ENCODE measurements around the gene LRRTM3.

- no peak for TF ChIP-seq EZH2phosphoT487 (IDR thresholded peaks at IDR 0.05; ENCODE audit: insufficient read depth, low read depth)
- no peak for TF ChIP-seq EZH2 (IDR thresholded peaks at IDR 0.05; ENCODE audit: insufficient read depth, poor library complexity, severe bottlenecking)
Observed at GRCh38 chr10:66931949-66932343, 6.1 kb downstream of the LRRTM3 start.

Data from GM23248 (cell line).